NCI-H146 (cell line): Measurements from ENCODE around the gene COX20.

Source experiments
- DNase-seq: peaks from one replicate; lab custom pipeline; 2025; lab: John Stamatoyannopoulos, UW

COX20 gene

GRCh38 chr1:244851546-244852231 lies 16.2 kb downstream of the COX20 start:
- no peak for DNase-seq

GRCh38 chr1:244852694-244853093 lies 17.2 kb downstream of the COX20 start:
- DNase-seq = no peak

DNA sequence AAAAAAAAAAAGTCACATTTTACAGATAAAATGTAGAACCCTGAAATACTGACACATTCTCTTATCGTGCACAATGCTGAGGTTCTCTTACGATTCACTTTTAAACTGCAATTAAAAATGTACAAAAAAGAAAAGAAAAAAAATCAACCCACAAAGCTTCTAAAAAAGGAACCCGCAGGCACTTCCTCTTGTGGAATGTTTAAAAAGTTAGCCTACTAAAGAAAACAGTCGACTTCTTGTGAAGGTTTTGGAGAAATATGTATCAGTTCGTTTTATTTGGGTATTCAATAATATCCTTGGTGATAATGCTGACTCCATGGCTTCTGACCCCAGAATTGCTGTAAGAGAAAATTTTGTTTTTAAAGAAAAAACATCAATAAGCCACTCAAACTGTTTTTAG lies 18.7 kb downstream of the COX20 start:
- DNase-seq = no peak

- no peak for DNase-seq
These were observed 19.6 kb downstream of the COX20 start for GRCh38 chr1:244854865-244855578.

- no peak for DNase-seq
These were observed 22.3 kb downstream of the COX20 start for GRCh38 chr1:244857761-244858160.

DNA sequence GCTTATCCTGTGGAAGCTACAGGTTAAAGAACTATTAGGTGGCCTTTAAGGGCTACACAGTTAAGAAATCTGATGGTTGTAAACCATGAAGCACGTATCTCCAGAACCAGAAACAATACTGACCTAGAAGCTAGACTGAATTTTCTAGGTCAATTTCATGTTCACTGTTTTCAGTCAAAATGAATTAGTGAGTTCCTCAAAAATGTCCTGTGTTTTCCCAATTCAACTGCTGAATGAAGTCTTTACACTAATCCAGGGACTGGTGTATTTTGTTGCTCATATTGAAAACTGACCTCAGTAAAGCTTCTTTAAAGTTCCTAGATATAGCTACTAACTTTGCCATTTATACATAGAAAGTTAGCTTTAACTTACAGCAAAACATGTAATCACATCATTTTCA lies 22.9 kb downstream of the COX20 start:
- DNase-seq = no peak

DNA sequence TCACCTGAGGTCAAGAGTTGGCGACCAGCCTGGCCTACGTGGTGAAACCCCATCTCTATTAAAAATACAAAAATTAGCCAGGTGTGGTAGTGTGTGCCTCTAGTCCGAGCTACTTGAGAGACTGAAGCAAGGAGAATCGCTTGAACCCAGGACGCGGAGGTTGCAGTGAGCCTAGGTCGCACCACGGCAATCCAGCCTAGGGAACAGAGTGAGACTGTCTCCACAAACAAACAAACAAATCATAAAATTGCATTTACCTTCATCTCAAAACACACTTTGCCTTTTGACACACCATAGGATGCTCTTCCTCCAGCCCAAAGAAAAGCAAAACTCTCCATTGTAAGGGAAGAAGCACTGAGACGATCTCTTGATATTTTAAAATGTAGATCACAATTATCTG lies 24.6 kb downstream of the COX20 start:
- DNase-seq = no peak

DNA sequence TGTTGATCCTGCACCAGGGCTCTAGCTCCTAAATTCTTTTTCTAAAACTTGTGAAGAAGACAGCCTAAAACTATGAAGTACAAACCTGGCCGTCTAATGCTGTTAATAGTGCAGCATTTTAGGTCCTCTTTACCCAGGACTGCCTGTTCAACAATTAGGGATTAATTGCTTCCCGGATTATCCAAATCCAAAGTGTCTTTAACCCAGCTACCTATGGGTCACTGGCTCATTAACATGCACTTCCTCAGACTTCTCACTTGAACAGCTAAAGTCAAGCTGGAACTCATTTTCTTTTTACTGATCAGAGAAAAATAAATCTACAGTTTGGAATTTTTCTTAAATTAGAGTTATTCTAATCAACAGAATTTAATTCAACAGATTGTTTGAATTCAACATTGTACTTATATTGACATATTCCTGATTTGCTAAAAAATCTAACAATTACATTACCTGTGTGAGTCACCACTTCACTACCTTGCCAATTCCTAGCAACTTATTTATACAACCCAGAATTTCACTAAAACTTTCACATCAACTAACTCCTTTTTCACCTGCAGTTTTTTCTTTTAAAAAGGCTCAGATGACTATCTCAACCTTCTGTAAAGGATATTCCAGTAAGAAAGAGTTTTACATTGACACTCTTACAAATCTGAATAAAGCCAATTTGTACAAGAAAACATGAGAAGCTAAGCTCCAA lies 25.6 kb downstream of the COX20 start:
- no peak for DNase-seq

DNA sequence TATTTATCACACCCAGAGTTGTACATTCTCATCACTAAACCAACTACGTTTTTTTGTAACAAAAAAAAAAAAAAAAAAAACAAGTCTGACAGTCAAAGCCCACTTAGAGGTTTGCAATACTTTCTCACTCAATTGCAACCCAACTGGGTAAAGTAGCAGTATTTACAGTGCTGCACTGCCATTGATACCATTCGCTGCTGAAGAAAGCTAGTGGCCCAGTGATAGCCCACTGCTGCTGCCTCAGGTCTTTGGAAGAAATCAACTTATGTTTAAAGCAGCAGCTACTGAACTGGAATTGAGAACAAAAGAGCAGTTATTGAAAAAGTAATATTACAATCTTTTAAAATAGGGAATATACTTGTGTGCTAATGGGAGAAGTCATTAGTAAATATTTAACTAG lies 26.2 kb downstream of the COX20 start:
- DNase-seq = no peak

DNA sequence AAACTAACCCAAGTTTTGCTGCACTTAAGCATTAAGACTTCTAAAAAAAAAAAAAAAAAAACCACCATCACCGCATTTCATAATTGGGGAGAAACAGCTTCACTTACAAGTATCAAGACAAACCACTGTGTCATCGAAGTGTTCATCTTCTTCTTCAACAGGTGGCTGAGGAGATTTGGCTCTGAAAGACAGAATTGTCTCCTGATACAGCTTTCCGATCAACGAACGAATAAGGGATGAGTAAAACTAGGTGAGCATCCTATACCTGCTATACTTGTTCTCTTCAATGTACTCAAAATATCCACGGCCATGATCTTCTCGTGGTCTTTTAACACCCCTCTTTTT lies 26.9 kb downstream of the COX20 start:
- DNase-seq = peak; percentile 46

- DNase-seq = peak; percentile 98
These were observed 27.4 kb downstream of the COX20 start for GRCh38 chr1:244862699-244863490.

GRCh38 chr1:244863491-244864252 lies 28.2 kb downstream of the COX20 start:
- DNase-seq = peak; percentile 67

GRCh38 chr1:244864253-244865027 lies 29.0 kb downstream of the COX20 start, which contains the start of gene HNRNPU:
Gene HNRNPU (minus strand): TSS chr1:244864543. CDS start chr1:244864307, 236 bp downstream.
- peak; percentile 99 for DNase-seq

GRCh38 chr1:244865028-244865371 lies 29.5 kb downstream of the COX20 start:
- peak; percentile 55 for DNase-seq

GRCh38 chr1:244865820-244866219 lies 30.4 kb downstream of the COX20 start:
- DNase-seq = no peak

DNA sequence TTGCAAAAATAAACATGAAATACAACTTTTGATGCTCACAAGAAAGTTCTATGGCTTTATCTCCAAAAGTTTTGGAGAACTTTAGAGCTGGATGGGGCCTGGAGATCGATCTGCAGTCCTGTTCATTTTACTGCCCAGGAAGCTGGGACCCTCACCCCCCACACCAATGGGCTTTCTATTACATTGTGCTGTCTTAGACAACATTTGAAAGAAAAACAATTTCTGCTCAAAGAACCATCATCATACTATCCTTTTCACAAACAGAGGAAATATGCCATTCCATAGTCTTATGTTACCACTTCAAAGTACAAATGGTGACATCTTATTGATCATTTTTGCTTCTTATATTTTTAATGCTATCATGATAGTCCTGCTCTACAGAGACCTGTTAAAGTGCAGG lies 30.9 kb downstream of the COX20 start:
- DNase-seq = no peak

- DNase-seq = no peak
These were observed 33.3 kb downstream of the COX20 start for GRCh38 chr1:244868484-244869363.

- DNase-seq = no peak
These were observed 33.9 kb downstream of the COX20 start for GRCh38 chr1:244869364-244869827.

GRCh38 chr1:244869950-244870349 lies 34.5 kb downstream of the COX20 start:
- DNase-seq = no peak
